GM18505 (cell line): ENCODE results near the gene MEF2C.

Experiments
- ATAC-seq: cut with Tn5 transposase; IDR thresholded peaks from one replicate; pipeline ENCODE4 v1.9.1; 2021; ENCODE audit not compliant: unreplicated experiment
- POLR2A ChIP-seq: IDR thresholded peaks from 4 replicates; pipeline ENCODE4 v1.6.1; 2011; ENCODE audit warnings: borderline replicate concordance; ENCODE audit not compliant: insufficient read depth, insufficient read length; ENCODE audit errors: extremely low read depth

The MEF2C gene

DNA sequence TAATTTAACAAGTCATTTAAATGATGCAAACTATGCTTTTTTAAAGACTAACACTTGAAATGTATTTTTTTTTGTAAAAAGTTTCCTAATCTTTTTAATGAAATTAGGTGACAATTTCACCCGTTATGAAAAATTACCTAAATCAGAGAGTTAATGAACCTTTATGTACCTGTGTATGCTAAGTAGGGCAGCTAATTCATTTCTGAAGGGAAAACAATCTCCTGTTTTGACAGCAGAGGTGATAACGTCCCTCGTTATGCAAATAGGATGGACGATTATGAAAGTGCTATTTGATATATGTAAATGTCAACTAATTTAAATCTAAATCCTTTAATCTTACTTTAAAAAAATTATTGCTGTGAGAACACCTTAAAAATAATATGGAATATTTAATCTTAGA lies 58.8 kb downstream of the MEF2C start:
- ATAC-seq: no peak
- TF ChIP-seq POLR2A: peak; percentile 45

DNA sequence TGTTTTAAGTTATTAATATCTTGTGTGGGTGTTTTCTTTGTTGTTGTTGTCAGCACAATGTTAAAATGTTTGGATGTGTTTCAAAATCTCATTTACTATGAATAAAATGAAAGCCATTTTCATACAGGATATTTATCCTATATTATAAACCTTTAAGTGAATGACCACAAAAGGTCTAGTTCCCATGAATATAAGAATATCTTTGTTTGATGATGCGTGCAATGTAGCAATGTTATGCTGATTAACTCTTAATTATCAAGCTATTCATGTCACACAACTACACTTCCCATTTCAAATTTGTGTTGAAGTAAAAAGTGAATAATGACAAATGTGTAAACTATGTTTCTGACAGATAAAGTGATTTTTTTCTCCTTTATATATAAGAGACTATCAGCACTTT lies 59.8 kb downstream of the MEF2C start:
- no peak for TF ChIP-seq POLR2A
- no peak for ATAC-seq

DNA sequence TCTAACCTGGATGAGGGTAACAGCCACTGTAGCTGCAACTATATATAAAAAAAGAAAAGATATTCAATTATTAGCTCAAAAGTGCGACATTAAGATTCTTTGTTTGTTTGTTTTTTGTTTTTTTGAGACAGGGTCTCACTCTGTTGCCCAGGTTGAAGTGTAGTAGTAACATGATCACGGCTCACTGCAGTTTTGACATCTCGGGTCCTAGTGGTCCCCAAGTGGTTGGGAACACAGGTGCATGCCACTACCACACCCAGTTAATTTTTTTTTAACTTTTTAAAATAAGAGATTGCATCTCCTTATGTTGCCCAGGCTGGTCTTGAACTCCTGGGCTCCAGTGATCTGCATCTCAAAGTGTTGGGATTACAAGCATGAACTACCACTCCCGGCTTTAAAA lies 61.8 kb downstream of the MEF2C start:
- no peak for TF ChIP-seq POLR2A
- no peak for ATAC-seq

DNA sequence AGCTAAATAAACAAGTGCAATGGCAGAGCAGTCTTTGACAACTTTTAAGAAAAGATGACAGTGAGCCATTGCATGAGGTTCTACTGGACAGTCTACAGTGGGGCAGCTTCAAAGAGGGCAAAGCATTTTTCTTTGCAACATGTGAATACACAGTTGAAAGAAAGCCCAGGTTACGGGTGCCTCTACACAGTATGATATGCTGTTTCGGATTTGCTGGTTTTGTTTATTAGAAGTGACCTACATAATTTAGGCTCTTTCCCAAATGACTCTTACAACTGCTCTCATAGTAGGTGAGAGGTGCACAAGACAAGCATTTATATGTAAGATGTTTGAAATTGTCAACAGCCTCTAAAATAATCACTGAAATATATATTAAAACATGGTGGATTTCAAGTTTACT lies 62.4 kb downstream of the MEF2C start:
- no peak for TF ChIP-seq POLR2A
- ATAC-seq: no peak

DNA sequence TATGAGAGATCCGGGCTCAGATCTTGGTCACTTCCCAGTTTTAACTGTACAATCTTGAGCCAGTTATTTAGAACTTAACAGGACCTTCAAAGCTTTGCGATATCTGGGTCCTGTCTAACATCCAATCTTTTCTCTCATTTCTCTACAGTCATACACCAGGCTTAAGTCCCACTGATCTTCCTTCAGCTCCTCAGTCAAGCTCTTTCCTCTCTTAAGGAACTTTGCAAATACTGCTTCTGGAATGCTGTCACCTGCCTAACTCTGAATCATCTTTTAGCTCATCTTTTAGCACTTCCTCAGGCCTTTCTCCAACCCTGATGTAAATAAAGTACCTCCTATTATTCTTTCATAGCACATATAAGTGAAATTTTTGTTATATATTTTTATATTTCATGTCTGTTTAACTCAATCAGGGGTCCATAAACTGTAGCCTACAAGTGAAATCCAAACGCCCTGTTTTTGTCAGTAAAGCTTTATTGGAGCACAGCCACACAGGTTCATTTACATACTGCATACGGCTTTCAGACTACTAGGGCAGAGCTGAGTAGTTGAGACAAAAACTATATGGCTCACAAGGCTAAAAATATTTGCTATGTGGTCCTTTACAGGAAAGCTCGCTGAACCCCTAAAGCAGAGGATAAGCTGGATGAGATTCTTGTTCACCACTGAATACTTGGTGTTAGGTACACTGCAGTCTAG lies 63.5 kb downstream of the MEF2C start:
- peak; percentile 6 for TF ChIP-seq POLR2A
- ATAC-seq: no peak

DNA sequence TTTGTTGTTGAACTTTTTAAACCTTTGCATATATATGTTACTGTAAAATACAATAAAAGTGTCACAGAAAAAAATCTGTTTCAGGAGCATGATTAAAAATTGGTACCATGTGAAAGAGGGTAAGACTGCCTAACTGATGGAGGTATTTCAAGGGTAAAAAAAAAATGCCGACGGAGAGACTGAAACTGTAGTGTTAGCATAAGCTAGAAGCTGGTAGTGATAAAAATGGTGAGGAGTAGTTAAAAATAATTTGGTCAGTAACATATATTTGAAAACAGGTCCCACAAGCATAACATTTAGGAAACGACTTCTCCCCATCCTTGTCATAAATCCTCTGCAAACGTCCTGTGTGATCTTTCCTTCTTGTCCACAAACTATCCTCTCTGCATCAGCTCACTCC lies 64.7 kb downstream of the MEF2C start:
- TF ChIP-seq POLR2A: peak; percentile 44
- ATAC-seq: no peak

DNA sequence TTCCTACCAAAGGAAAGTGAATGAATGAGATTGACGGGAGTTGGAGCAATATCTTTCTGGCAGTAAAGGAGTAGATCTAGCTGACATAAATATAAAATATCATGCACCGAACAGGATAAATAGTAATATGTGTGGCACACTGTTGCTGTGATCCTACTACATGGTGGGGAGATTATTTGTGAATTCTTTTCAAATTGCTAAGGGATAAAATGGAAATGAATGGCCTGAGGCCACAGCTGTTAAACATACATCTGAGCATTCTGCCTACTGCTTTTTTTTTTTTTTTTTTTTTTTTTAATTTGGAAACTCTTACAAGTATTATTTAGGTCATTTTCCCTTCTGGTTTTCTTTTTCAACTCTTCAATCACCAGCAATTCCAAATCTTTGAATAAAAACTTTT lies 66.8 kb downstream of the MEF2C start:
- ATAC-seq: no peak
- TF ChIP-seq POLR2A: no peak

DNA sequence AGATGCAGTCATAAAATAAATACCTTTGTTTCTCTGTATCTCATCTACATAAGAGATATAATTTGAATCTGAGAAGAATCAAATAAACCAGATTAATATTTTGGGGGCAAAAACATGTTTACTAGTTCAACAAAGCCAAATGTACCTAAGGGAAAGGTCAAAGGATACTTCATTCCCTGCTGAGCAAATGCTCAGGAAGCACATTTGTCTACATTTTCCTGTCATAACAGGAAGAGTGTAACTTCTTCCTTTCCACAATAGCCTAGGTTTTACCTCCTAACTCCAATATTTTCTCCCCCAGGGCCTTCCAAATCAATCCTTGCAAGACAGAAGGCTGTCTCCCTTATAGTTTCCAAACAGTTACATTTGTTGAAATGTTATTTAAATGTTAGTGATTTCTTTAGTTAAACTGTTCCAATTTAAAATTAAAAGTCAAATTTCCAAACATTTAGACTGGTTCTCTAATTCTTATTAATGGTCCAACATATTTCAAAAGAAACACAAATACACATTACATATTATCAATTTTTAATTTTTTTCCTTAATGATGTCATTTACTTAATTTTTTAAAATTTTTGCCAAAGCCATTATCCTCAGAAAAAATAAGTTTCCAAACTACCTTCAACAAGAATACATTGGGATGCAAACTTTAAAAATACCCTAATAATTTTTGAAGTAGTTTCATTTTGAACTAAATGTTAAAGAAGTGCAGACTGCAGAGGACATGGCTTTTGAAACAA lies 67.8 kb downstream of the MEF2C start:
- TF ChIP-seq POLR2A: no peak
- no peak for ATAC-seq

DNA sequence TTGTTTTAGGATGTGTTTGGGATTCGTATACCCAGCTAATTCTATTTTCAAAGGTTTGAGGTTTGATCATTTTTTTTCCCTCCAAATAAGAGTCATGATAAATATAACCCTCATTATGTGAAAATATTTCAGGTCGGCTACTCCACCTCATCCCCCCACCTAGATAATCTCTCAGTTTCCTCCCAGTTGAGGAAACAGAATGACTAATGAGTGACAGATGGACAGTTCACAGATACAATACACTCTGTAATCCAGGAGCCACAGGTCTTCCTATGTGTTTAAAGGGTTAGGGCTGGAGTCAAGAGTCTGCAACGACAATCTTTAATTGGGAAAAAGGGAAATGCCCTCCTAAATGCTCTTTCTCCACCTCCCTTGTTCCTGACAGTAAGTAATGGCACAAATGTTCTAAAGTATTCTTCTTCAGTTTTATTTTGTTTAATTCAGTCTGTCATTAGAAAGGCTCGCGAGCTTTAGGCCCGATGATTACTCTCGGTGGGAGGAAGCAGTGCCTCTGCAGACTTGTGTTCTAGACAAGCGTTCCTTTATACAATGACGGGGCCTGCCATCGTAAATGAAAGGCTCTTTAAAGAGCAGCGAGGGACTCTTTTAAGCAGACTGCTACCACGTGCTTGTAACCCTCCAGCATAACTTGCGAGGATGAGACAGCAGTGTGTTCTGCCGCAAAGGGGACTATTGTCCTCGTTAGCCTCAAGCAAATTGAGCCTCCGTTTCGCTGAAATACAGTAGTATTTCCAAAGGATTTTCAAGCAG lies 69.0 kb downstream of the MEF2C start:
- ATAC-seq: no peak
- TF ChIP-seq POLR2A: no peak

DNA sequence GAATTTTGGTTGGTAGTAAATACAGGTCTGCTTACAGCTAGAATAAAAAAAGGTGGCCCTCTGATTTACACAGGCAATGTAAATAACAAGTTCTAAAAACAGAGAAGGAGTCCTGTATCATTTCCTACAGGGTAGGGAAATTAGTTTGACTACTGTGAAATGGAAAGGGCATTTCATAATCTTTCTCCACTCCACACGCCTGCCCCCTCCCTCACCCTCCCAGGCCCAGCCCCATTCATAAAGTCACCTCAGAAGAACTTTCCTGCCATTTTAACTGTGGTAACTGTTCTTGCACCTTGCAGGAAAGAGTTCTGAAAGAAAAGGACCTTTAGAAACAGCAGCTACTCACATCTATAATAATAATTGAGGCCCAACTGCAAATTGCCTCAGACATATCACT lies 69.7 kb downstream of the MEF2C start:
- no peak for TF ChIP-seq POLR2A

DNA sequence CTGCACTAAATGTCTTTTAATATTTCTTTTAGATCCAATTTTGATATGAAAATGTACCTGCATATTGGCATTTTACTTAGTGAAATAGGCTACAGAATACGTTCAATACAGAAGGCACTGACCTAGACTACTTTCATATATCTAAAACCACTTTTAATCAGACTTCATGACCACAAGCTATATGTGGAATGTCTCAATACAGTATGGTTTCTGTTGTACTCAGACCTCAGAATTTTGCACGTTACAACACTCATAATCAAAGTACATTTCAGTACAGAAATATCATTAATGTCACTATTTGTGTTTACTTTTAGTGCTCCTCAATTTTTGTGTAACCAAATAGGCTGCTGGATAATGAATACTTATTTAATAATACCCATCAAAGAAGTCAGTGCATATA lies 74.8 kb downstream of the MEF2C start:
- no peak for TF ChIP-seq POLR2A
- ATAC-seq: peak; percentile 75

More for the DNA sequence above, 69.7 kb downstream of the MEF2C start:
- no peak for ATAC-seq

DNA sequence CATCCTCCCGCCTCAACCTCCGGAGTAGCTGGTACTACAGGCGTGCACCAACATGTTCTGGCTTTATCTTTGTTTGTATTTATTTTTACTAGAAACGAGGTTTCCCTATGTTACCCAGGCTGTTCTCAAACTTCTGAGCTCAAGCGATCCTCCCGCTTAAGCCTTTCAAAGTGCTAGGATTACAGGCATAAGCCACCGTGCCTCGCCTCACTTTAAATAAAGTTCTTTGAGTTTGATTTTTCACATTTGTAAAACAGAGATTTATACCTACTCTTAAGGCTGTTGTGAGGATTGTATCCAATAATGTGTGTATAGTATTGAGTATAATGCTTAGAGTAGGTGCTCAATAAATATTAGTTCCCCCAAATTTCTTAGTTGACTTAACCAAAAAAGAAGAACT lies 75.7 kb downstream of the MEF2C start:
- ATAC-seq: no peak
- TF ChIP-seq POLR2A: peak; percentile 21

DNA sequence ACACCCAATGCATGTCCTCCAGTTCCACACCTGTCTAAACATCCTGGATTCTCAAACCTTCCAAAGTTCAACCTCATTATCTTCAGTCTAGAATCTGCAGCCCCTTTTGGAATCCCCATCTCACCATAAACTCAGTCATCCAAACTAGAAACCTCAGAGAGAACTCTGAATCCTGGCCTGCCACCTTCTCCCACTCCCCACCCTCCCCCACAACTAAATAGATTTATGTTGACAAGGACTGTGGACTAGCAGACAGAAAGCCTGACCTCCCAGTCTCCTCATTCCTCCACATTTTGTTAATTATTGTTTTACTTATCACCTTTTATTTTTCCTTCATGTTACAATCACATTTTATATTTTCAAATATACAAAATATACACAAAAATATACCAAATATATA lies 76.6 kb downstream of the MEF2C start:
- TF ChIP-seq POLR2A: no peak
- no peak for ATAC-seq
